ENCODE data around the gene OTOF.
"Not testable (repeated sequence)": the region's sequence is repeated elsewhere in the genome, so short reads cannot be mapped to it uniquely, and the experiment has no call there.

Gene OTOF

DNA sequence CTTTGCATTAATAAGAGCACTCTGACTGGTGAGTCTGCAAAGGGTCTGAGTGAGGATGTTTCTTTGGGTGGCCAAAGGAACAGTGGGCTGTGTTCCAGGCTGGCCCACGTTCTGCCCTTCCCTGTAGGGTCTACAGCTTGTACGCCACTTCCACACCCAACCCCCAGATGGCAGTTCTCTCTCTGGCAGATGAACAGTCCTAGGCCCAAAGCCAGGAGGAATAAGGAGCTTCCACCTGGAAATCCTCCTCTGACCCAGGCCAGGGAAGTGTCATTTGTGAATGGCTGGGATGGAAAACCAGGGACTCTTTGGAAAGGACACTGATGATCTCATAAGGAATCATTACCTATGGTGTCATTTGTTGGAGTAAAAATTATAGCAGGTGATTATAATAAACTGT, 6.6 kb downstream of the OTOF start:
- TF ChIP-seq CTCF (IDR thresholded peaks at IDR 0.05; ENCODE audit: low read depth, low read length) = no peak
- no peak overlapping the region for H3K4me3 ChIP-seq (ENCODE audit: low read depth, low read length)

DNA sequence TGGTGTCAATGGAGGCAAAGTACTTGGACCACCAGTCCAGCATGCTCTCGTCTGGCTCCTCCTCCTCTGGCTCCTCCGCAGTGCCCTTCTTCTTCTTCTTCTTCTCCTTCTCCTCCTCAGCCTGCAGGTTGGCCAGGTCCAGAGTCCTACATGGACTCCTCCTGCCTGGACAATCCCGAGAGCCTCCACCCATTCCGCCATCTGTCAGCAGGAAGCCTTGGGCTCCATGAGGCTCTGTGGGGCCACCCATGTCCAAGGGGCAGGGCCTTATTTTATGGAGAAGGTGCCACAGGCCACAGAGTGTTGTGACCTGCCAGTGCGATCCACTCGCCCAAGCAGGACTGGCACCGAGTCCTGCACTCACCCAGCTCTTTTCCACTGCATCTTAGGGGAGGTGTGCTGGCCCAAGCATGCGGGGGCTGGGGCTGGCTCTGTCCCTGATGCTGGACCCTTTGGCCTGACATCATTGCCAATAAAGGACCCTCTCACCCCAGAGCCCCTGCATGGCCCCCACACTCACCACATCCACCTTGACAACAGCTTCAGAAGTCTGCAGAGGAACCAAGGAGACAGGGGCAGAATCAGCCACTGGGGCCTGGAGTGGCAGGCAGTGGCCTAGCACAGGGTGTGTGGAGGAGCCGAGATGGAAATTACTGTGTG, 7.2 kb downstream of the OTOF start:
- no peak for TF ChIP-seq CTCF (IDR thresholded peaks at IDR 0.05; ENCODE audit: low read depth, low read length)
- H3K4me3 ChIP-seq (ENCODE audit: low read depth, low read length) = no peak overlapping the region

DNA sequence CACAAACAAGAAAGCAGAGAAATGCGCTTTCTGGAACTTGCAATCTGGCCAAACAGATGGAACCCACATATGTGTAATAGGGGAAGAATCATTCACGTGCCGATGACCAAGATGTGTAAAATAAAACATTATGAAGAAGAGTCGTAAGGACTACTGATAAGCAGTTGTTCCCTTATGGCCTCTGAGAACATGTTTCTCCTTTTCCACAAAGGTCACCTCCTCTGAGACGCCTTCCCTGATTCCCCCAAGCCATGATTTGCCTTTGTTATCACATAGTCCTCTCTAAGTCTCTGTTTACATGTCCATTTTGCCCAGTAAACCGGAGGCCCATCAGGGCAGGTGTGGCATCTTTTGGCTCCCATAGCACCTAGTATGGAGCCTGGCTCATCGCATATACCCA, 8.0 kb downstream of the OTOF start:
- H3K4me3 ChIP-seq (ENCODE audit: low read depth, low read length) = no peak overlapping the region
- TF ChIP-seq CTCF (IDR thresholded peaks at IDR 0.05; ENCODE audit: low read depth, low read length) = no peak

GRCh38 chr2:26469092-26469710, 8.7 kb downstream of the OTOF start:
- peak; percentile 66 for TF ChIP-seq CTCF (IDR thresholded peaks at IDR 0.05; ENCODE audit: low read depth, low read length)
- H3K4me3 ChIP-seq (ENCODE audit: low read depth, low read length) = no peak overlapping the region

GRCh38 chr2:26468544-26468943, 9.4 kb downstream of the OTOF start:
- not testable (repeated sequence) for H3K4me3 ChIP-seq (ENCODE audit: low read depth, low read length)

- TF ChIP-seq CTCF (IDR thresholded peaks at IDR 0.05; ENCODE audit: low read depth, low read length) = no peak
- no peak overlapping the region for H3K4me3 ChIP-seq (ENCODE audit: low read depth, low read length)
Measured at GRCh38 chr2:26466662-26467310, 11.1 kb downstream of the OTOF start.

DNA sequence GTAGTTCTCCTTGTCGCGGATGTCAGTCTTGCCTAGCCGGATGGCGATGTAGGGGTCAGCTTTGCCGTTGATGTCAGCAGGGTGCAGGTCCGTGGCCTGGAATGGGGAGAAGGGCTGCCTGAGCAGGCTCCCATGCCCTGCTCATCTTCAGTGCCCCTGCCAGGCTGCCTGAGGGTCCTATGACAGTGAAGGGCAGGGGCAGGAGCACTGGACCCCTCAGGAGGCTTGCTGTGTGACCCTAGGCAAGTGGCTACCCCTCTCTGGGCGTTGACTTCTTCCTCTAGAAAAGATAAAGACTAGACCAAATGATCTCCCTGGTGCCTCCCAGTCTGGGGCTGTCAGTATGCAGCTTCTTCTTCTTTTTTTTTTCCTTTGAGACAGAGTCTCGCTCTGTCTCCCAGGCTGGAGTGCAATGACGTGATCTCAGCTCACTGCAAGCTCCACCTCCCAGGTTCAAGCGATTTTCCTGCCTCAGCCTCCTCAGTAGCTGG, 11.9 kb downstream of the OTOF start:
- no peak for TF ChIP-seq CTCF (IDR thresholded peaks at IDR 0.05; ENCODE audit: low read depth, low read length)
- no peak overlapping the region for H3K4me3 ChIP-seq (ENCODE audit: low read depth, low read length)
